Activated CD4-positive, CD25-positive, alpha-beta regulatory T cell treated with anti-CD3 and anti-CD28 coated beads, Interleukin-2, amount 50 U/mL, for 16 hours (primary cell): ENCODE measurements around the gene CD9.

Source experiments
- DNase-seq: peaks from one replicate; pipeline ENCODE4 v3.0.0-alpha.2; 2020; ENCODE audit warnings: low read depth, low spot score

Gene CD9

DNA sequence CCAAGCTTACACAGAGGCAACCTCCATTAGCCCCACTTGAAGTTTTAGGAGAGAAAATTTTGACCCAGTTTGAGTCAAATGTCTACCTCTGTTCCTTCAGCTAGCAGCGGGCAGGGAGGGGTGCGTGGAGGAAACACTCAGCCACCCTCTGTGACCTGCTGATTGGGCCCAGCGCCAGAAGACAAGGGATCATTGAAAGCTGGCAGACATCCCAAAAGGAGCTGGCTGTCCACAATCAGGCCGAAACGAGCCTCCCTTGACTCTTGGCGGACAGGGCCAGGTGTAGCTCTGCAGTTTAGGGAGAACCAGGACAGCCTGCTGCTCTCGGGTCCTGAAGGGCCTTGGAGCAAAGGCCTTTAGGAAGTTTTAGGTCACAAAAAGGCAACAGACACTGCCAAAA, 41.3 kb downstream of the CD9 start:
- no peak for DNase-seq

DNA sequence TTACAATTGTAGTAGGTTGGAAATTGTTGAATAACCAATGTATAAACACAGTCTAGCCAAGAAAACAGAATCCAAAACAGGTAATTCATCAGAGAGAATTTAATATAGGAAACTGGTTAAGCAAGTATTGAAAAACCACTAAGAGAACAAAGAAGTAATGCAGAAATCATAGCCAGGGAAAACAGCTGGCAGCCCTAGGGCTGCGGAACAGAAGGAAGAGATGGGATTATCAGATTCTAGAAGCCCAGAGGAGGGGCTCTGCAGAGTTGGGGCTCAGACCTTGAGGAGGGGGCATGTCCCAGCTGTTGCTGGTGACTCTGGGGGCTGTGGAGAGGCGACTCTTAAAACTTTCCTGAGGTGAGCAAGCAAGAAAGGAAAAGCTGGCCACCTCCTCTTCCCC, 49.4 kb downstream of the CD9 start:
- DNase-seq = no peak

- DNase-seq = no peak
Measured at GRCh38 chr12:6250343-6250742, 50.1 kb downstream of the CD9 start.

- DNase-seq = no peak
Measured at GRCh38 chr12:6253278-6253677, 53.1 kb downstream of the CD9 start.

GRCh38 chr12:6254491-6254890, 54.3 kb downstream of the CD9 start:
- DNase-seq = no peak

- DNase-seq = no peak
Measured at GRCh38 chr12:6257007-6257406, 56.8 kb downstream of the CD9 start.

DNA sequence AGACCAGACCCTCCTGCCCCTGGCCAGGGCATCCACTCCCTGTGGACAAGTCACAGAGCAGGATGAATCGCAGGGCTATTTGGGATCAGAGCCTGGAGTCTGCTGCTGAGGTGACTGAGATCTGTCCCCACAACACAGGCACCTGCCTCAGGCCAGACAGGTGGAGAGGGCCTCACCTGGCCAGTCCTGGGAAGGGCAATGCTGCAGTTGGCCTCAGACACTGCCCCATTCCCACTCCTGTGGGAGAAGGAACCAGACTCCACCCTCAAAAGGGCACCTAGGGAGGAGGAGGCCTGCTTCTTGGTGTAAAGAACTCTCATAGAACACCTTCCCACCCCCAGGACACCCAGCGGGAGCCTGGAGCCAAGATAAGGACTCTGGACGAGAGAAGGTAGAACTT, 62.0 kb downstream of the CD9 start:
- no peak for DNase-seq

DNA sequence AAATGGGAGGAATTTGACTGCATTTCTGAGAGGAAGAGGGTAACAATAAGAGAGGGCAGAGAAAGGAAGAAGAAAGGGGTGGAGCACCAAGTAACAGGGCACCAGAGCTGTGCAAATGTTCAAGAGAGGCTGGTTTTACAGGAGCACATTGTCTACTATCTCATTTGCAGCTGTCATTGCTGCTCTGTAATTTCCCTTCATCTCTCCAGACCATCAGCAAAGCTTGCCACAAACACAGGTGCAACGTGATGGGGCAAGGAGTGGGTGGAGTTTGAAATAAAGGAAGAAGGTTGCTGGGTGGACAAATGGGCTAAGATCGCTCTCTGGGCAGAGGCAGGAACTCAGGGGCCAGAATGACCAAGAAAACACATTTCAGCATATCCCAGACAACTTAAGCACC, 62.4 kb downstream of the CD9 start:
- DNase-seq = no peak

GRCh38 chr12:6263931-6264330, 63.7 kb downstream of the CD9 start:
- no peak for DNase-seq

GRCh38 chr12:6264402-6265037, 64.3 kb downstream of the CD9 start:
- DNase-seq = no peak

DNA sequence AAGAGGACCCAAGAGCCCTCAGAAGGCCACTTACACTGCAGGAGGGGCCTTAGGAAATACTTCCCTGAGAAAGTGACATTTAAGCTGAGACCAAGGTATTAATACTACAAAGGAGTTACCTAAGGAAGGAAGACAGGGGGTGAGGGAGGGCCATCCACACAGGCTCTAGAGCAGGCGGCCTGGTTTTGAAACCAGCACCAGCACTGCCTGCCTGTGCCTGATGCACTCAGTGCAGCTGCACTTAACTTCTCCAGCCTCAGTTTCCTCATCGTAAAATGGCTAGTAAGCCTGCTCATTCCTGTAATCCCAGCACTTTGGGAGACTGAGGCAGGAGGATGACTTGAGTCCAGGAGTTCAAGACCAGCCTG, 64.8 kb downstream of the CD9 start:
- no peak for DNase-seq

GRCh38 chr12:6266541-6266966, 66.4 kb downstream of the CD9 start:
- DNase-seq = no peak

DNA sequence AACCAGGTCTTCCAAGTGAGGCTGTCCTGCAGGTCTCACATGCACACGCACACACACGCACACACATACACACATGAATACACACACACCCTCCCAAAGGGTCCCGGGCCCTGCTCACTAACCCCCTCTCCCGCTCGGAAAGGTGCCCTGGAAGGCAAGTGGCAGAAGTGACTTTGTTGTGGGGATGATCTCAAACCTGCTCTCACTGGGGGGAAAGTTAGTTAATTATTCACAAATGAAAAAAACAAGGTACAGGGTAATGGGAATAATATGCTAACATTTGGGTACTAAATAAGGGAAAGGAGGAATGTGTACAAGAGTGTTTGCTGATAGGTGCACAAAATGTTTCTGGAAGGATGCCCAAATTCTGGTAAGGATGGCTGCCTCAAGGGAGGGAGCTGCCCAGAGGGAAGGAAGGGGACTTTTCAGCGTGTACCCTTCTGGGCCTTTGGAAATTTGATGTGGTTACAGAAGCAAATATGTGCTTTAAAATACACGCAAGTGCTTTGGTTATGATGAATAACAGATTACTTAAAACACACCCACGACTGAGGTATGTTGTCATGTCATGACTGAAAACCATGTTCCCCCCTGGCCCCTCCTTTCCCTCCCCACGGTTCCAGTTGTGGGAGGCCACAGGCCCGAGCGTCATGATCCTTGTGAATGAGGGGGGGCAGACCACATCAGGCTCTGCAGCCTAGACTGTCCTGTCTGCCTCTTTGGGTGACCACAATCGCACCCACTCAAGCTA, 66.9 kb downstream of the CD9 start:
- no peak for DNase-seq

GRCh38 chr12:6268484-6269157, 68.4 kb downstream of the CD9 start:
- DNase-seq = no peak

DNA sequence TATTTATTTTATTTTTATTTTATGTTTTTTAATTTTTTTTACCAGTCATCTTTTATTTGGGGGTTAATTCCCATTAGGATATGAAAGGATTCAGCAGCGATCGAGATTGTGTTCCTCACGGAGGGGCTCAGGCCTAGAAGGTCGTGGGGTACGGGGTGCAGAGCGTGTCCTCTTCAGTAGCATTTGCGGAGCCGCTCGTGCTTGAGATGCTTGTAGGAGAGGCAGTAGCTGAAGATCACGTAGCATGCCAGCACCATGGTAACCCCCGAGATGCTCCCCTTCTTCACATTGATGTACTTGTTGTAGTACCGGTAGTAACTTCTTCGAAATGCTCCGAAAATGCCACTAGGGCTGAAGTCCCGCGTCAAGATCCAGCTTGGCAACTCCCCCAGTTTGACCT, 69.8 kb downstream of the CD9 start:
- no peak for DNase-seq

GRCh38 chr12:6271281-6271680, 71.1 kb downstream of the CD9 start:
- no peak for DNase-seq

- no peak for DNase-seq
Measured at GRCh38 chr12:6272300-6273204, 72.4 kb downstream of the CD9 start.

DNA sequence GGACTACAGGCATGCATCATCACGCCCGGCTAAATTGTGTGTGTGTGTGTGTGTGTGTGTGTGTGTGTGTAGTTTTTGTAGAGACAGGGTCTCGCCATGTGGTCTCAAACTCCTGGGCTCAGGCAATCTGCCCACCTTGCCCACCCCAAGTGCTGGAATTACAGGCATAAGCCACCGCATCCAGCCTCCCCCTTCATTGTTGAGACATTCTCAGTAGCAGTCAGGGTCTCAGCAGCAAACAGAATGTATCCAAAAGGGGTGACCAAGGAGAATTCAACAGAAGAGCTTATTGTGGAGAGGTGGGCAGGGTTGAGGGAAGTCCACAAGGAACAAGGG, 73.0 kb downstream of the CD9 start:
- DNase-seq = no peak

DNA sequence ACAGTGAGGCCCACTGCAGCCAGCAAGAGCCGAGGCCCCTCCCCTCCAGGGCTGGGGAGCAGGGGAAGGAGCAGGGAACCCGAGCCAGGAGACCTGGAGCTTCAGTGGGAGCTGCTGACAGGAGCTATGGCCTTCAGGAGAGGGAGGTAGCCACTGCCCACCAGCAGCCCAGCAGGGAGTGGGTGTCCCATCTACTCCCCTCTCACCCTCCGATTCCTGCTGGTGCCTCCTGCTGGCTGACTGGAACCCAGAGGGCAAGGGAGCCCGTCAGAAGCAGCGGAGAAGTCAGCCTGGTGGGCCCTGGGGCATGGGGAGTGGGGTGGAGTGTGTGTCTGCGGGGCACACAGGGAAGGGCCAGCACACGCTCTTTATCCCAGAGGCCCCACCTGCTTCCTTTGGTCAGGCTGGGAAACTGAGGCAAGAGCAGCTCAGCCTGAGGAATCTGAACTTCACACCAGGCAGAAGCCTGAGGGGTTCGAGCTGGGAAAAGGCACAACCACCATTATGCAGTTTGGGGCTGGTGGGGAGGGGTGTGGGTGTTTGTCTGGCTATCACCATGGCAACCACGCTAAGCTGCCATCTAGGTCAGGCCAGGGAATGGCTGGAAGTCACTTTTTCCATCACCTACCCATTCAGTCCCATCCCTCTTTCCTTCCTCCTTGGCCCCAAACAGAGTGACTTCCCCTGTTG, 73.5 kb downstream of the CD9 start:
- DNase-seq = no peak

DNA sequence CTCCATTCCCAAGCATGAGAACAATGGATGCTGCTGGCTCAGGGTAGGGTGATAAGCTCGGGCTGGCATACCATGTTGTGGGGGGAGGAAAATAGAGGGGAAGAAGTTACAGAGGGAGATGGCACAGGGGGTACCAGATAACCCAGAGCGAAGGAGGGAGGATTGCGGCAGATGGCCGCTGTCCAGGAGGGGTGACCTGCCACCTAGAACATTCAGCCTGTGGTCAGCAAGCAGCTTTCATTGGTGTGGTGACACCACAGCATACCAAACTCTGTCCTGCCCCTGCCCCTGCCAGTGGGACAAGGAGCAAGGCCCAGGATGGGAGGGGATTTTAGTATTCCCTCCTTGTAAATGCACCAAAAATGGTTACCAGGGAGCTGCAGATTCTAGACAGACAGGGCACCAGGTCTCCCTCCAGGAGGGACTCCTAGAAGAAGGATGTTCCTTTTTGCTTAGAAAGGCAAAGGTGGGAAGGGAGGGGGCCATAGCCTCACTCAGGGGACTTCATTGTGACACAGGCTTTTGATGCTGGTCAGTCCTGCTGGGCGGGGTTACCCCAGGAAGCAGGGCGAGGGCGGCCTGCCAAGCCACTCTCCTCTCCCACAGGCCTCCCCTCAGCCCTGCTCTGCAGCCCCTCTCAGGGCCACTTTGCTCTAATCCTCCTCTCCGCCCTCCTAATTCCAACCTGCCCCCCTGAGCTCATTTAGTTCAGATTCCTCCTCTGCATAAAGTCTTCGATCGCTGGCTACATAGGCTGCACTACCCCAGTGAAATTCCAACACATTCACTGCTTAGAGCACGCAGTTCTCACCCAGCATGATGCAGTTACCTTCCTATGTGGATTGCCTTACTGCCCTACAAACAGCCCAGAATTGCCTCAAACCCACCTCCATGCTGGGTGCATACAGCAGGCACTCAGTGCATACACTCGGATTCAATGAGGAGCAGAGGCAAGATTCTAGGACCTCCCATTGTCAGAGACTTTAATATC, 74.3 kb downstream of the CD9 start:
- DNase-seq = no peak
